Activated naive CD4-positive, alpha-beta T cell (primary cell): ENCODE data around the gene GID4.
A peak's percentile ranks its signal among the peaks of the same experiment; 100 is the strongest.

Source experiments
- DNase-seq, 4 experiments: peaks; one replicate each; lab custom pipeline; 2025; lab: John Stamatoyannopoulos, UW

The GID4 gene

DNA sequence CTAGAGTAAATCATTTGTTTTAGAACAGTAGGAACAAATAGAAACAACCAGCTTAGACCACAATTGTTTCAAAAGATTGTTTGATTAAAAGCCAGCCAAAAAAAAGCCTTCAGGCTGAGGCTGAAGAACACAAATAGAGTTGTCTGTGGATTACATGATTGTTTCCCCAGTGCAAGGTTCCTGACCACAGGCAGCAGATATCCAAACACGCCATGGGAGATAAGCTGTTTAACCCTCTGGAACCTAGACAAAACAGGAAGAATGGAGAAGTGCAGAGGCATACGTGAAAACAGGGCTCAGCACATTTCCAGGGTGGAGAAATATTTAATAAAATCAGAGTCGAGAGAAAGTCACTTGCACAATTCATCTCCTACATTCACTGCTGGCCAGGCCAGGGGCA lies 21.2 kb upstream of the GID4 start:
- no peak for DNase-seq

GRCh38 chr17:18018411-18018921 lies 20.7 kb upstream of the GID4 start:
- no peak for DNase-seq

DNA sequence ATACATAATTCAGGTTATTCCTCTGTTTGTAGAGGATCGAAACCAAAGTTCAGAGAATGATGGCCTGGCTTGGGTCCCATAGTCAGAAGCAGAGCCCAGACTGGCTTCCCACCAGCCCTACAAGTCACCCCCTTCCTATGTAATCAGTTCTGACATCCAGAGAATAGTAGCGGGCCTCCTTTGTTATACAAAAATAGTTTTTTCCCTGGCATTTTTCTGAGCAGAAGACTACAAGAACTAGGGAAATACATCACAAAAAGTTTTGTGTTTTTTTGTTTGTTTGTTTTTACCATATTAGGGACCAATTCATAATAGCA lies 19.4 kb upstream of the GID4 start:
- DNase-seq: no peak

DNA sequence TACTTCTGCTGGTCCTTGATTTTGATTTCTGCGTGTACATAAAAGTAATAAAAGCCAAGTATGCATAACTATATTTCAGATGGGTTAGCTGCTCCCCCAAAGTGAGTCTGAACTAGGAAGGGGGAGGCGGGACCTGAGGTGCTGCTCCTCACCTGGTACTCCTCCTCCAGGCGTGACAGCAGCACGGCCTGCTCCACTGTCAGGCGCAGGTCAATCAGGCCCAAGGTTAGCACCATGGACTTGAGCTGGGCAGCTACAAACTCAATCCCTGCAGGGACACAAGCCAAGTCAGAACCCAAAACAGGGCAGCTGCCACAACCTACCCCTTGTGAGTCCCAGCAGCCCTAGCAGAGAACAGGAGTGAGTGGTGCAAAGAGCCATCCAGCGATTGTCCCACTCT lies 18.2 kb upstream of the GID4 start:
- DNase-seq: no peak

DNA sequence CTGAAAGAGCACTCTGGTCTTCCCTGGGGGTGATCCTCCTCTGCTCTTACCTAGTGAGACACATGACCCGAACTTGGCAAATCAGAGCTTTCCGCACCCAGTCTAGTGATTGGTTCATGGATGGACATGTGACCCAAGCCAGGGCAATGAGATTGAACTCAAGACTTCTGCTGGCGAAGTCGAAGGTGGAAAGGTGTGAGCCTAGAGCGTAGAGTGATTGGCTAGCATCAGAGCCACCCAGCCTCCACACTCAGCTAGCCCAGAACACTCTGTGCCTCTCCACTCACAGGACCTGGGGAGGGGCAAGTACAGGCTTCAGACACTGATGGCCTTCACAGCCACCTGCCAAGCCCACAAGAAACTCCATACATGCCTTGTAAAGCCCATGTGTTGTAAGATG lies 17.8 kb upstream of the GID4 start:
- no peak for DNase-seq

DNA sequence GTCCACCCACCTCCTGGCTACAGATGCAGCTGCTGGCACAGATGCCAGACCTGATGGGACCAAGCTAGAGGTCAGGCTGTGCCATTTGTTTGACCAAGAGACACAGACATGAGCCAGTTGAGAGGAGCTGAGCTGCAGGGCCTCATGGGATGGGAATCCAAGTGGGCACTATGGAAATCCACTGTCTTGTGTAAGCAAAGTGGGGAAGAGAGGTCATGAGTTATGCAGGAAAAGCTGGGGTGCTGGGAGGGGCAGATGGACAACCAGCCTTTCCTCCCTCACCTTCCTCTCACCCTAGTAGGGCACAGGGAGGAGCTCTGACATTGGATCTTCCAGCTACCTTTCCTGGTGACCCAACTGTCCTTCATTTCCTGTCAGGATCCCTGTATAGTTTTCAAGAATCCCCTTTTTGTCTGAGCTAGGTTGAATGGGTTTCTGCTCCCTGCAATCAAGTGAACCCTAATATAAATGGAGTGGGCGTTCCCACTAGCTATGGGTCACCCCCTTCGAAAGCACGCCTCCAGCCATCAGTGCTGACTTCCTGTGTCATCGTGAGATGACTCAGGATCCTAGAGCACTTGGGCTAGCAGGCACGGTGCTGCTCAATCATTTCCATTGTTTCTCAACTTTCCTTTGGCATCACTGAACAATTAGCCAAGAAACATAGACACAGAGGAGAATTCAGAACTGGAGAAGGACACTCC lies 13.8 kb upstream of the GID4 start:
- no peak for DNase-seq

GRCh38 chr17:18025945-18026776 lies 13.0 kb upstream of the GID4 start:
- no peak for DNase-seq

- DNase-seq: no peak
Measured at GRCh38 chr17:18027280-18027679, 11.9 kb upstream of the GID4 start.

DNA sequence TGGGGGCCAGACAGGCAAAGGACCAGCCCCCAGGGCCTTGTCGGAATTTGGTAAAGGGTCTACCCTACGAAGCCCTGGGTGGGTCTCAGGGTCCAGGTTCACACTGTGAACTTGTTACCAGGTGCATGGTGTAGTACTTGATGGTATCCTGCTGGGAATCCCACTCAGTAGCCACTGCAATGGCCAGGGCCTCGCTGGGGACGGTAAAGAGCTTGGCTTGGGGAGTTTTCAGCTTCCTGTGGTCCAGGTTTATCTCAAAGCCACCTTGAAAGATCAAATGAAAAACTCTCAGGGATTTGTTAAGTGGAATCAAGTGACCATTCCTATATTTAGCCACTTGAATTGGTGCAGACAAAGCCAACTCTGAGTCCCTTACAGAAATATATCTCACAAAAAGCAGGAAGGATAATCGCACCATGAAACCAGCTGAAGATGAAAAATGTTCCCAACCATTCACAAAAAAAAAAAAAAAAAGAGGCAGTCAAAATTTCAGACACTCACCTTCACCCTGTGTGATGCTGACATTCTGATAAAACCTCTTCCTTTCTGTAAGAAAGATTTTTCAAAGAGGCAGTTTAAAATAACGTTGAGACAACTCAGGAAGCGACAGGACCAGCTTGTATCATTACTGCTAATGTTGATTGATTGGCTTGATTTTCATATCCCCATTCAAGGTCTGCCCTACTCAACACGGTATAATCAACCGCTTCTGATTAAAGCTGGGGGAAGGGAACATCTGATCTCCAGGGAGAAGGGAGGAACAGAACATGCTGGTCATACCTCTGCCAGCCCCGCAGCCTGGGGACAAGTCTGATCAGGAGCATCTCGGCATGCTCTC lies 10.9 kb upstream of the GID4 start:
- DNase-seq: no peak

DNA sequence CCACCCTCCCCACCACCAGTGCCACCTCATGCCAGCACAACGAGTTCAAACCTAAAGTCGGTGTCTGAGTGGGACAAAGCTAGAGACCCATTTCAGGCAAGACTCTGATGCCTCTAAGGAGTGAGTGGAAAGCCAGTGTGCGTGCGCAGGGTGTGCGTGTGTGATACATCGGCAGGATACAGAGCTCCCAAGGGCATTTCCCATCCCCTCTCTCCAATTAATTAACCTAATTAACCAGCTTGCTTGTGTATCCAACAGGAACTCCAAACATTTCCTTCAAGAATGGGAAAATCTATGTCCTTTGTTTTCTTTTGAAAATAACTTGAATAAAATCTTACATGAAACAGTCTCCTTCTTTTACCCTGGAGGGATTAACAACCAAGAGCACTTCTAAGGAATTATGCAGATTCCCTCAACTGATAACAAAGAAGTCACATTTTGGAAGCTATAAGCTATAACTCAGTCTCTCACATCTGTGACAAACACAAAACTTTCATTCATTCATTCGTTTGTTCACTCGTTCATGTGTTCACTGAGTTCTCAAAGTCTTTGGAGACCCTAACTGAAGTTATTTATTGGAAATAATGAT lies 10.2 kb upstream of the GID4 start:
- DNase-seq: no peak

DNA sequence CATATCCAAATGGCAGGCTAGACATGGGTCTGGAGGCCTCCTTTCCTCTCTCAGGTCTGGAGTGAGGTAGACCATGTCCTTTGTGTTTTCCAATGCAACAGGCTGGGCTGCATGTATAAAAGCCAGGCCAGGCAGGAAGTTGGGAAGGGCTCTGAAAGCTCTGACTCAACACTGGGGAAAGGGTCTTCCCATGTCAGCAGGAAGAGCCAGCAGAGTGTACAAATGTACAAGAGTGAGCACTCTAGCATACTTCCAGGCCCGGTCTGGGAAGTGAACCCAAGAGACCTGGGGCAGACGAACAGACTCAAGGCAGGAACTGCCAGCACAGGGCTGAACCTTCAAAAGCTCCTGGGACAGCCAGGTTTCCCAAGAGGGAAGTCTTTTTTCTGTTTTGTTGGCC lies 7.3 kb upstream of the GID4 start:
- DNase-seq: no peak

GRCh38 chr17:18033442-18034099 lies 5.6 kb upstream of the GID4 start:
- DNase-seq: peak in 1 of 4 experiments; percentile 10

DNA sequence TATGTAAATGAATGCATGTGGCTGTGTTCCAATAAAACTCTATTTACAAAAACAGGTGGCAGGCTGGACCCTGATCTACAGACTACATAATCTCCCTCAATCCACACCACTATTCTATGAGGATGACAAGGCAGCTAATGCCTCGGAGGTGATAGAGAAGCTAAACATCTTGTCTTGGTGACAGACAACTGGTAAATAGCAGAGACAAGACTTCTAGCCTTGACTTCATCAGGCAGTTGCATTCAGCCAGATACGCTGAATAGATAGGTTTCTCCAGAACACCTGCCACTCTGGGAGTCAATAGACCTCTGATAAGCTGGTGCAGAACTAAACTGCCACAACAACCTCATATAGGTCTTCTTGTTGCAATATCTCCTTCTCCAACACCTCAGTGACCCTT lies 3.5 kb upstream of the GID4 start:
- DNase-seq: no peak

GRCh38 chr17:18037486-18037885 lies 1.7 kb upstream of the GID4 start:
- DNase-seq: no peak

DNA sequence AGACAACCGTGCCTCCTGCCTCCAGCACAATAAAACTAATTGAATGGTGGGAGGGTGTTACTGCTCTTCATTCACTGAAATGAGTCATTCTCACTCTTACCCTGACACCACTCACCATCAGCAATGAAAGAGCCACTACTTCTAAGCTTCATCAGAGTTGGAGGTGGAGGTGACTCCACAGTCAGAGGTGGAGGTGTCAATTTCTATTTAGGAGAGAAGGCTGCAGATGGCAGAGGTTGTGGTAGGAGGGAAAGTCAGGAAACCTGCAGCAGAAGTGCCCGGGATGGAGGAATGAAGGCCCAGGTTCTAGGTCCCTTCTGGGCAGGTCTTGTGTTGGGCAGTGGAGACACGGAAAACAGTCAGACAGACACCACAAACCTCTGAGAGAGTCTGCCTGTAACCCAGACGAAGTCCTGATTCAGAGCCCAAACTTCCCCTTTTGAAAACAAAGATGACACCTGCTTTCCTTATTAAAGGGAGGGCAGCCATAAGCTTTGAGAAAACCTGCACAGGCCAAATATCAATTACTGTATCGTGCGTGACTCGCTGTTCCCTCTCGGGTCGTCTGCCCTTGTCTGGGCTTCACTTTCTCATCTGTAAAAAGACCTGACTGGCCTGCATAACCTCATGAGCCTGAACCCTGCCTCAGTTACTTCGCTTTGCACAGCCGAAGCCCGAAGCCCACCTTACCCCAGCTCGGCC lies 908 bp upstream of the GID4 start:
- DNase-seq: no peak

- DNase-seq: peak in 1 of 4 experiments; percentile 54
Measured at GRCh38 chr17:18039535-18040260, 490 bp downstream of the GID4 start.

DNA sequence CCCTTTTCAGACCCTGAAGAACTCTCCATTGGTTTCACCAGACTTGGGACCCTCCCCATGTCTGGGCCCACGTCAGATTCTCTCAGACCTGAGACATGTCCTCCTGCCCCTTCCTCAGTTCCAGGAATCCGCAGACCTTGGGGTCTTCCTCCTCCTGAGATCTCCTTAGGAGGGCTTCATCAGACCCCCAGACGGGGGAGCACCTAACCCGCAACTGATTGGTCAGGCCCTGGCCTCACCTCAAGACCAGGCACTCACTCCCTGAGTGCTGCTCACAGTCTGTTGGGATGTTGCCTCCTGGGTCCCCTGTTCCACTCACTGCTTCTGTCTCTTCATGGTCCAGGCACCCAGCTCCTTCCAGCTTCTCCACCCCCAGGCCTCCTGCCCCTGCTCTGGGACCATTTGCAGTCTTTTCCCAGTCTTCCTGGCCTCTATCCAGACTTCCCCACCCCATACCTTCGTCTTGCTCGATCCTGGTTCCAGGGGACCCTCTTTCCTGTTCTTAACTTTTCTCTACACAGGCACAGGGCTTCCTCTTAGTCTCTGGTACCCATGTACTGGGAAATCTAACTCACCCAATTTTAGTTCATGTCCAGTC lies 1.2 kb downstream of the GID4 start:
- no peak for DNase-seq

DNA sequence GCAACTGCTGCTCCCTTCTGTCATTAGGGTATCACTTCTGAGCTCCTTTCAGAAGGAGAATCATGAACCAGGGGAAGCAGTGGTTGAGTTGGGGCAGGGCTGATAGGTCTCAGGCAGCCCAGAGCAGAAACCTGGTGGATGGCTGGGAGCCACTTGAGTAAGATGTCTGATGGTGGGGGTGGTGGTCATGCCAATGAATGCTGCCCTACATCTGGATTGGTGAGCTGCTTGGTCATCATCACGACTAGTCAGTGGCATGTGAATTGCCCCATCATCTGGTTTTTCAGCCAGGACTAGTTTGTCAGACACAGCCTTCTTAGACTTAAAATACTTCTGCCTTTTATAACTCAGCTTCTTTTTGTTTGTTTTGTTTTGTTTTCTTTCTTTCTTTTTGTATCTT lies 2.6 kb downstream of the GID4 start:
- DNase-seq: no peak

- DNase-seq: no peak
Measured at GRCh38 chr17:18042983-18043382, 3.8 kb downstream of the GID4 start.

- DNase-seq: no peak
Measured at GRCh38 chr17:18043491-18043890, 4.3 kb downstream of the GID4 start.
